ENCODE data around the gene C2CD5.
"Not testable (repeated sequence)": the region's sequence is repeated elsewhere in the genome, so short reads cannot be mapped to it uniquely, and the experiment has no call there.

The C2CD5 gene

DNA sequence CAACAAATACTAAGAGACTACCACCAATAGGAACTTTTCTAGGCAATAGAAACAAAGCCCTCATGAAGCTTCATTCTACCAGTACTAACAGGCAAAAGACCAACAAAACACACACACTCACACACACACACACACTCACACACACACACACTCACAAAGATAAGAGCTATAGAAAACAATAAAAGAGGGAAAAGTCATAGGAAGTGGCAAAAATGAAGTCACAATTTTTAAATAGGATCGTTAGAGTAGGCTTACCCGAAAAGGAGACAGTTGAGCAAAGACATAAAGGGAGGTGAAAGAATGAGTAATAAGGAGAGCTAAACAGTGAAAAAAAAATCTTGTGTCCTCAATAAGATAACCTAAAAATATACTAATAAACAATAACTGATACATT lies 66.5 kb downstream of the C2CD5 start:
- no peak for DNase-seq (ENCODE audit: low read depth in 2 of 2)

DNA sequence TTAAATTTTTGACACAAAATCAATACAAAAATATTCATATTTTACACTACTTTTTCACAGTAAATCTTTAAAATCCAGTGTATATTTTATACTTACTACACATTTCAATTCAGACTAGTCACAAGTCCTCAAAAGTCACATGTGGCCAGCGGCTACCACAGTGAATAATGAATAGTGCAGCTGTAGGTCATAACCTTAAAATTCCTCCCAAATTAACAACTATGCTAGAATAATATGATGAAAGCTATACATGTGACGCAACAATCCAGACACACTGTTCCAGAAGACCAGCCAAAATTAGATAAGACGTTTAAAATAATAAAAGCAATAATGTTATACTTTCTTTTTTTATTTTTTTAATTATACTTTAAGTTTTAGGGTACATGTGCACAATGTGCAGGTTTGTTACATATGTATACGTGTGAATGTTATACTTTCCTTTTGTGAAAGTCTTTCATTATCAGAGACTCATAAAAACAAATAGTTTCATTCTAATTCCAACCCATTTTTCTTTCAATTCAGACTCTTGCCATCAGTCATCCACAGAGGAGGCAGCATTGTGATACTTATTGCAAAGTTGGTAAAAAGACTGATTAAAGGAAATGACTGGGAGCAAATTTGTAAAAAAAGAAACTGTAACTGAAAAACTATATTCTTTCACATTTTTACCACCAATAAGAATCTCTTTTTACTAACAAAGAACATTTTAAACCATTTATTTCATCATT lies 67.0 kb downstream of the C2CD5 start:
- DNase-seq (ENCODE audit: low read depth in 2 of 2) = no peak

DNA sequence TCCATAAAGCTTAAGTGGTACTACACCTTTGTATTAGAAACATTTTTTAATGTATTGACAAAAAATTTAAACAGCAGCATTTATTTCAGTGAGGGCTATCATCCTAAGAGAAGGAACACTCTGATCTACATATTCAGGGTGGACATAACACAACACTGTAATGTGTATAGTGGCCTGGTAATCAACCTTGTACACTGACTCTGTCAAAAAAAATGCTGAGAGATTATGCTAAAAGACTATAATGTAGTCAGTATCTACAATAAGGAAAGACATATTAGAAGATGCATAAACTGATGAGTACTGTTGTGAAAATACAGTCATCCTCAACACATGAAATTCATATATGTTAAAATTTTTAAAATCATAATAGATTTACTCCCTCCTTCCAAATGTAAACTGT lies 68.2 kb downstream of the C2CD5 start:
- no peak for DNase-seq (ENCODE audit: low read depth in 2 of 2)

DNA sequence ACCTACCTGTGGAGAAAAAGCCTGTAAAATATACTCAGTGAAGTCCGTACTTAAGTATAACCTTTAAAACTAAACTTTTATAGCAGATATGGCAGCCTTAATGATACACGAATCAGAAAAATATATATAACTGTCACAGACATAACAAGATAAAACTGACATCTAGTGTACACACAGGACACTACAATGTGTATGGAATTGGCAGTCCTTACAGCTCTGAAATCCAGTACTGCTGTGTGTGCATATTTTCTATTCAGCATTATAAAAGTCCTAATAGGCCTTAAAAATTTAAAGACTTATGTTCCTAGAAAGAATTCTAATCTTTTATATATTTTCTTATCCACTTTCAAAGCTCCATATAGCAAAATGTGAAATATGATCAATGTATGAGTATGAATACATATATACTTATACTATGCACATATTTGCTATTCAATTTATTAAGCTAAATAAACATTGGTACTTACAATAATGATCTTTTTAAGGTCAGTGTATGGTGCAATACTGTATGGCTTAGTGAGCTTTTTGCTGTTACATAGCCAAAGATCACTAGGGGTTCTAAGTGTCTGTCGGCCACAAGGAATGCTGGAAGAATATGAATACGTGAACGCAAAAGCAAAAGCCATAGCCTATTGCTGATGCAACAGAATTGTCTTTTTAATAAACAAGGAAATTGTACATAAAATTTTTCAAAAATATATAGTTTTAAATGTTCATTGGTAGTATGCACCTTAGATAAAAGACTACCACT lies 69.2 kb downstream of the C2CD5 start:
- no peak for DNase-seq (ENCODE audit: low read depth in 2 of 2)

DNA sequence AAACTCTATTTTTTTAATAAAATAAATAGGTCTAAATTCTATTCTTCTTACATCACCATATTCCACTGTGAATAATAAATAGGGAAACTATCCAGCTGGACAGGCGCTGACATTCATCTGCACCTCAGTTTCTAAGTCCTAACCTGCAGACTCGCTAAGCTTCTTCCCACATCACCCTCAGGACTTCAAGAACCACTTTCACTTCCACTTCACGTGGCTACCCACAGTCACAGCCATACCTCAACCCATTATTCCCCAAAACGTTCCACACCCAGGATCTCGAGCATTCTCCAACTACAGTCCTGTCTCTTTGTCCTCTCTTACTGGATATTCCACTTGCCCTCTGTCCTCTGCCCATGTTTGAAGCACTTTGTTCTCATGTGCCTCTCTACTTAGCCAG lies 71.1 kb downstream of the C2CD5 start:
- no peak for DNase-seq (ENCODE audit: low read depth in 2 of 2)

DNA sequence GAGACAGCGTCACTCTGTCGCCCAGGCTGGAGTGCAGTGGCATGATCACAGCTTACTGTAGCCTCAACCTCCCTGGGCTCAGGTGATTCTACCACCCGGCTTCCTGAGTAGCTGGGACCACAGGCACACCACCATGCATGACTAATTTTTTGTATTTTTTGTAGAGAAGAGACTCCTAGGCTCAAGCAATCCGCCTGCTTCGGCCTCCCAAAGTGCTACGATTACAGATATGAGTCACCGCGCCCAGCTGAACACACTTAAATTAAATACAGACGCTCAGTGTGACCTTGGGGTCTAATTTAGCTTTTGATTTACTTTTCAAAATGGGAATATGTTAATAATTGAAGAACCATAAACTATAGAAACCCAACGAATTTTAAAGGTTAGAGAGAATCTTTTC lies 77.2 kb downstream of the C2CD5 start:
- no peak for DNase-seq (ENCODE audit: low read depth in 2 of 2)

DNA sequence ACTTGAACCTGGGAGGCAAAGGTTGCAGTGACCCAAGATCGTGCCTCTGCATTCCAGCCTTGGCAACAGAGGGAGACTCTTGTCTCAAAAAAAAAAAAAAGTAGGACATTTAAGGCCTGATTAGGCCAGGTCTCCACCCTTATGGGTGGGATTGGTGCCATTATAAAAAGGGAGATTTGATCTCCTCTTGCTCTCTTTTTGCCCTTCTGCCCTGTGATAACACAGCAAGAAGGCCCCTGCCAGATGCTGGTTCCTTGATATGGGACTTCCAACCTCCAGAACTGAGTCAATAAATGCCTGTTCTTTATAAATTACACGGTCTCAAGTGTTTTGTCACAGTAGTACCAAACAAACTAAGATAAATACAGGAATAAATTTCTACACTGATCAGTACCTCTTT lies 81.0 kb downstream of the C2CD5 start:
- DNase-seq (ENCODE audit: low read depth in 2 of 2) = no peak

DNA sequence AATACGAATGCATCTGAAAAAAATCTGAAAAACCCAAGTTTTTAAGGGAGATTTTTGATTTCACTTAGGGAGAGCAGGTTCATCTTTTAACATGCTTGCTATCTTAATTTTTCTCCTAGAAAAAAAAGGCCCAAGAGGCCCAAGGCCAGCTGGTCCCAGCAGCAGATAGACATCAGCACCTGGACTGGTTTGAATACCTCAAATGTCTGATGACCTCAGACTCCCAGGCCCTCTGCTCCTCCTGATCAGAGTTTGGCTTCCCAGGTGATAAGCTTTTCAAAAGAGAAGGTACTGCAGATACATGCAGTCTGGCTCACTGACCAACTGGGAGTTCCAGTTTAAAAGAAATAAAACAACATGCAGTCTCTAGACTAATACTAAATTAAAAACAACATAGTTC lies 82.6 kb downstream of the C2CD5 start:
- DNase-seq (ENCODE audit: low read depth in 2 of 2) = no peak

DNA sequence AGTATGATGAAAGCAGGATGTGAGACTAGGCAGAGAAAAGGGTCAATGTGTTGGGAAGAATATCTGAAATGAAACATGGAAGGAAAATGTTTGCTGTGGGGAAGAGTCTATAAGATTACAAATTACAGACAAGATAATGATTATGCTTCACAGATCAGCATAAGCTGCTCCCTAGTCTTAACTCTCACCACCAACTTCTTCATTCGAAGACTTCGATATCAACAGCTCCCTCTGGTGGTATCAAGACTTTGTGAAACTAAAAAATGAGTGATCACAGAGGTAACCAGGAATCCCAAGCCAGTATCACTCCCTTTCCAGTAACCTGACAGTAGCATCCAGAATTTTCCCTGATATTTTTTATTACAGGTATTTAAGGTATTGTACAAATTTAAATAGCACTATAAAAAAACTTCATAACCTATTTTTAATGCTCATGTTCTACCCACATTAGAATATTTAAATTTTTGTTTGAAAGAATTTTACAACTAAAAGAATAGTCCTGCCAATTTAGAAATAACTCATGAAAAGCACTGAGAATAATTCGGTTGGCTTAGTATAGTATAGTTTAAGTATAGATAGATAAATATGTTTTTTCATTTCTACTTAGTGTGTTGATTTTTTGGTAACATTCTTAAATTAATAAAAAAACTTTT lies 84.4 kb downstream of the C2CD5 start:
- no peak for DNase-seq (ENCODE audit: low read depth in 2 of 2)

DNA sequence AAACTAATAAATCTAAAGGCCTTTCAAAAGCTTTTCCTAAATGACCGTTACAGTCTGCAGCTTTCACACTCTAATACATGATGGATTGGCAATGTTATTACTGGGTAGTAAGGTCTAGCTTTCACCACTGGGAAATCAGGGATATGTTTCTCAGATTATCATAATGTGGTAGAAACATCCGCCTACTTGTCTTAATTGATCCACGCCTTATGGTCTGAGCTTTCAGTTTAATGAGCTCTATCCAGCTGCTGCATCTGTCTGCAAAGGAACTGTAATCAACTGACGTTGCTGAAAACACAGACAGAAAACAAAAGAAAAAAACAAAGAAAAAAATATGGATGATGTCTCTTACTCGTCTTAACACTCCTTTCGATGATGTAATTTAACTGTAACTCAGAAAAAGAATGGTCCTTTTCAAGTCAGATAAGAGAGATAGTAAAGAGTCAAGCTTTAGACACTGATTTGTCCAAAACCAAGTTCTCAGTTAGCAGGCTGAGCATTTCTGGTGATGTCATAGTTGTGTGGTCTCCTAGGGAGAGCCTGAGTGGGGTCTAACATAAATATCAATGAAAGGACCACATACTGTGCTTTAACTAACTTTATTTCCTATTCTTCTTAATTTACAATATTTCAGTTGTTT lies 85.9 kb downstream of the C2CD5 start:
- no peak for DNase-seq (ENCODE audit: low read depth in 2 of 2)

DNA sequence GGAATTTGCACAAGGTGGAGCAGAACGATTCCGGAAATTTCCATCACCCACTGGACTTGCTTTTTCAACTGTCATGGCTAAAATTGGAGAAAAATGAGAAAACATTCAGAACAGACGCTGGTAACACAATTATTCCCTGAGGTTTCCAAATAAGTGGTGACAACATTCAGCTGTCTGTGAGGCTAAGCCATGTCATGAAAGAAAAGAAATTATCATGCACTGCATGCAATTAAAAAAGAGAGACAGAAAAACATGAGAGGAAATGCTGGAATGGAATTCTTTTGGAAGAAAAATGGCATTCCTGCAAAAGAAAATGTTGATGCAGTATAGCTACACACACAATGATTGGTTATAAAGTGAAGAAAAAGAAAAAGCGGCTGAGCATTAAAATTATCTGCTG lies 87.3 kb downstream of the C2CD5 start:
- no peak for DNase-seq (ENCODE audit: low read depth in 2 of 2)

DNA sequence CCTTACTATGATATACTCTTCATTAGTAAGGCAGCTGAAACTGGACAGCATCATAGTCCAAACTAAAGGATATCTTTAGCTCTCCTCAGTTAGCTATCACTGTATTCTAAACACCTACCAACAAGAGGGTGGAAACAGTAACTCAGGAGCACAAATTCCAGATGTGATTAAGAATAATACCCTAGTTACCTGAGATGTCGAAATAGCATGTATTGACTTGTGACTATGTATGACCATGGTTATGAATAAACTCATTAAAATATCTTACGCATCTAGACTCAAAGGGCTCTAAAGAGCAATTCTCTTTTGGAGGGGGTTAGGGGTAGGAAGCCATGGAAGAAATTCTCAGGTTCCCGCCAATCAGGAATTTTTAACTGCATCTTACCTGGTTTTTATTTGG lies 90.8 kb downstream of the C2CD5 start:
- no peak for DNase-seq (ENCODE audit: low read depth in 2 of 2)

DNA sequence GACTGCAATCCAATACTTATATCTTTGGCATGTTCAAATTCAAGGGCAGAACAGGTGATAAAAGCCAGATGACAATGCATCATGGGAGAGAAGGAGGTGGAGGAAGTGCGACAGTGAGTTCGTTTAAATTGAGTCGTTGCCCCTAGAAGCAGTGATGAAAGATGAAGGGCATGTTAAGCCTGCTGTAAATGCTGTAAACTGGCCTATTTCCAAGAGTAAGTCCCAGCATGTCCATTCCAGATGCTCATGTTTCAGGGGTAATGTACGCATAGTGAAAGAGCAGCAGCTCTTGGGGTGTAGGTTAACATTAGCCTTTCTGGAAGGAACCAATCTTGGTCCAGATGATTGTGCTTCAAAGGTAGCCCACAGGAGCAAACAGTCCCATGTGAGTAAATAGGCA lies 97.1 kb downstream of the C2CD5 start:
- no peak for DNase-seq (ENCODE audit: low read depth in 2 of 2)

DNA sequence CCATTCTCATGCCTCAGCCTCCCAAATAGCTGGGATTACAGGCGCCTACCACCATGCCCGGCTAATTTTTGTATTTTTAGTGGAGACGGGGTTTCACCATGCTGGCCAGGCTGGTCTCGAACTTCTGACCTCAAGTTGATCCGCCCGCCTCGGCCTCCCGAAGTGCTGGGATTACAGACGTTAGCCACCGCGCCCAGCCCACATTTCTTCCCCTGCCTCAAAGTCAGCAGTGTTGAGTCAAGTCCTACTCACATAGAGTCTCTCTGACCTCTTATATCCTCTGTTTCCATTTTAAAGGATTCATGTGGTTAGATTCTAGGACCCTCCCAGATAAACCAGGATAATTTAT lies 100.1 kb downstream of the C2CD5 start:
- not testable (repeated sequence) for DNase-seq (ENCODE audit: low read depth in 2 of 2)

DNA sequence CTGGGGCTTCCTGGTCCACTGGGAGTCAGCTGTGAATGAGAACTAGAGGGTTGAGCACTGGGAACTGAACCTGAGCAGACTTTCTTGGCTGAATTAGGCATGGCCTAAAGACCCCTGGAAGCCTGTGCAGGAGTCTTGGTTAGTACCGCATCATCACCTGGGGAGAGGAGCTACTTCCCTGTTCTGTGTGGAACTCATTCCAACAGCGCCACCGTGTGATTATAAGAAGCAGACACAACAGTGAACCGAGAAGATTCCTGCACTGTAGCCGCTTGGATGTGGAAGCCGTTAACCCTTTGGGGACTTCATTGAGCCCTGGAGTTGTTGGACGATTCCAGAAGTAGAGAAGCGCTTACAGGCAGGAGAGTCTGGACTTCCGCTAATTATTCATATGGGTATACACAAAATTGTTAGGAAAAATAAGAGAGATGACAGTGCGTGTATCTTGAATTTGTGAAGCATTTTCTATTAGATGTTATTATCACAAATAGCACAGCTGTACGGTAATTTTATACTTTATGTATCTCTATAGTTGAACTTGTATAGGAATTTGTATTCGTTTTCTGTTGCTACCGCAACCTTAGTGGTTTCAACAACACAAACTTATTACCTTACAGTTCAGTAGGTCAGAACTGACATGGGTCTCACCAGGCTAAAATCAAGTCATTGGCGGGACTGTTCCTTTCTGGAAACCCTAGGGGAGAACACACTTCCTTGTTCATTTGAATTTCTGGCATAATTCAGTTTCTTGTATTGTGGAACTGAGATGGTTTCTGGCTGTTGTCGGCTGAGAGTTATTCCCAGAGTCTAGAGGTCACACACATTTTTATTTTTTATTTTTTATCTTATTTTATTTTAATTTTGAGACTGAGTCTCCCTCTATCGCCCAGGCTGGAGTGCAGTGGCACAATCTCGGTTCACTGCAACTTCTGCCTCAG lies 100.7 kb downstream of the C2CD5 start:
- peak; percentile 12 to 23 for DNase-seq (ENCODE audit: low read depth in 2 of 2)

DNA sequence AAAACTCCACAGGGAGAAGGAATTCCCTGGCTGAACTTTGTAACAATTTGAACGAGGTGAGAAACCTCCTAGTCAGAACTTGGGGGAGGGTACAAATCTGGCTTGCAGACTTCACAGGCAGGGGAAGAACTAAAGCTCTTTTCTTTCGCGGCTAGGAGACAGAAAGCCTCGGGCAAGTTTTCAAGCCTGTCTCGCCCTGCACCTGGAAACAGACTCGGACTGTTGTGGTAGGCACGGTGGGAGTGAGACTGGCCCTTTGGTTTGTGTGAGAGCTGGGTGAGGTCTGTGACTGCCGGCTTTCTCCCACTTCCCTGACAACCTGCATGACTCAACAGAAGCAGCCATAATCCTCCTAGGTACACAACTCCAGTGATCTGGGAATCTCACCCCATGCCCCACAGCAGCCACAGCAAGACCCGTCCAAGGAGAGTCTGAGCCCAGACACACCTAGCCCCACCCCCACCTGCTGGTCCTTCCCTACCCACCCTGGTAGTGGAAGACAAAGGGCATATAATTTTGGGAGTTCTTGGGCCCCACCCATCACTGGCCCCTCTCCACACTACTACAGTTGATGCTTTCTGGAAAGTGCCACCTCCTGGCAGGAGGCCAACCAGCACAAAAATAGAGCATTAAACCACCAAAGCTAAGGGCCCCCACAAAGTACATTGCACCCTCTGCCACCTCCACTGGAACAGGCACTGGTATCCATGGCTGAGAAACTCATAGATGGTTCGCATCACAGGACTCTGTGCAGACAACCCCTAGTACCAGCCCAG lies 107.1 kb downstream of the C2CD5 start:
- DNase-seq (ENCODE audit: low read depth in 2 of 2) = no peak

DNA sequence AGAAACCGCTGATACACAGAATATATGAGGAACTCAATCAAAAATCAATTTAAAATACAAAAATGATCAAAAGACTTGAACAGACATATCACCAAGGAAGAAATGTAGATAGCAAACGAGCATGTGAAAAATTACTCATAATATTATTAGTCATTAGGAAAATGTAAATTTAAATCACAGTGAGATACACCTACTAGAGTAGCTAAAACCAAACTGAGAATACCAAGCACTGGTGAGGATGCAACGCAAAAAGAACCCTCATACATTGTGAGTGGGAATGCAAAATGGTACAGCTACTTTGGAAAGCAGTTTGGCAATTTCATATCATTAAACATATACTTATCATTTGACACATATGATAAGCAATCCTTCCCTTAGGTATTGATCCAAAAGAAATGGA lies 108.8 kb downstream of the C2CD5 start:
- no peak for DNase-seq (ENCODE audit: low read depth in 2 of 2)

DNA sequence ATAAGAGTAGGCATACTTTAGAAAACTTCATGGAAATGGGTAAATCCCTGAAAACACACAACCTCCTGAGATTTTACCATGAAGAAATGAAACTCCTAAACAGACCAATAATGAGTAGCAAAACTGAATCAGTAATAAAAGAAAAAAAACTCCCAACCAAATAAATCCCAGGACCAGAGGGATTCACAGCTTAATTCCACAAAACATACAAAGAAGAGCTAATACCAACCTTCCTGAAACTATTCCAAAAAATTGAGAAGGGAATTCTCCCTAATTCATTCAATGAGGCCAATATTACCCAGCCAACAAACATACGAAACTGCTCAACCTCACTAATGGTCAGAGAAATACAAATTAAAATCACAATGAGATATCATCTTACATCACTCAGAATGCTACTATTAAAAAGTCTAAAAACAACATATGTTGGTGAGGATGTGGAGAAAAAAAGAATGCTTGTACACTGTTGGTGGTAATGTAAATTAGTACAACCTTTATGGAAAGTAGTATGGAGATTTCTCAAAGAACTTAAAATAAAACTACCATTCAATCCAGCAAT lies 112.6 kb downstream of the C2CD5 start:
- no peak for DNase-seq (ENCODE audit: low read depth in 2 of 2)

DNA sequence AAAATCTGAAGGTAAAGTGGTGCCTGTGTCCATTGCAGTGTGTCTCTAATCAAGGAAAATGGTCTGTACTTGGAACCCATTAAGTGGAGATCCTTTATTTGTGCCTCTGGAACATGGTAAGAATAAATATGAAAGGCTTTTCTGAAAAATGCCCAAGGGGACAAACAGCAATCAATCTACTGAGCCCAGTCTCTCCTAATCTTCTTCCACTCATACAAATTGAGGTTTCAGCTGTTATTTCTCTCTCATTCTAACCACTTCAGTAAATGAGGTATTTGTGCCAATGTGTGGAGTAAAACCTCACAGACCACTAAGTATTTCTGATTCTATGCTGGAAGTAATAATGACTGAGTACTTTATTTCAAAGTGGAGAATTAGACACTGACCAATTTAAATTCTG lies 127.5 kb downstream of the C2CD5 start:
- no peak for DNase-seq (ENCODE audit: low read depth in 2 of 2)
